ENCODE data around the gene CCR7.

DNA sequence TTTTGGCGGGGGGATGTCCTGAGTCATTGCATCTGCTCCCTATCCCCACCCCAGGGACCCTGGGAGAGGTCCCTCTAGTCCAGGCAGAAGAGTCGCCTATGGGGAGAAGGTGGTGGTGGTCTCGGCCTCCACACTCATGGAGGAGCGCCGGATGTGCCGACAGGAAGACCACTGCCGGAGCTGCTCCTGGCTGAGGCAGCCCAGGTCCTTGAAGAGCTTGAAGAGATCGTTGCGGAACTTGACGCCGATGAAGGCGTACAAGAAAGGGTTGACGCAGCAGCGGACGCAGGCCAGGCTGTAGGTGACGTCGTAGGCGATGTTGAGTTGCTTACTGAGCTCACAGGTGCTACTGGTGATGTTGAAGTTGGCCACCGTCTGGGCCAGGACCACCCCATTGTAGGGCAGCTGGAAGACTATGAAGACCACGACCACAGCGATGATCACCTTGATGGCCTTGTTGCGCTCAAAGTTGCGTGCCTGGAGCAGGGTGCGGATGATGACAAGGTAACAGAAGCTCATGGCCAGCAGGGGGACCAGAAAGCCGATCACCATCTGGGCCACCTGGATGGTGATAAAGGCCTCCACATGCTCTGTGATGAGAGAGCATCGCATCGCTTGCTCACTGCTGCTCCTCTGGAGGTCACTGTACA, 10.5 kb downstream of the CCR7 start:
- TF ChIP-seq CTCF (conservative IDR thresholded peaks at IDR 0.05 in 1 of 2, IDR thresholded peaks at IDR 0.05 in 1 of 2; ENCODE audit: extremely low read depth in 1 of 2, insufficient read depth in 1 of 2, low read depth in 1 of 2, low read length in 2 of 2) = no peak
- no peak for TF ChIP-seq EZH2 (IDR thresholded peaks at IDR 0.05; ENCODE audit: borderline replicate concordance, low read length)
